Measurements from ENCODE around the gene ZNF677. TPM values are rescaled to one million over a fixed set of nuclear protein-coding genes. Genes with fewer than 3 reads are reported as not detected.
"Not testable (repeated sequence)": the region's sequence is repeated elsewhere in the genome, so short reads cannot be mapped to it uniquely, and the experiment has no call there.

The ZNF677 gene
- total RNA-seq, 1 experiment from 2014 or later = 32.8 TPM

DNA sequence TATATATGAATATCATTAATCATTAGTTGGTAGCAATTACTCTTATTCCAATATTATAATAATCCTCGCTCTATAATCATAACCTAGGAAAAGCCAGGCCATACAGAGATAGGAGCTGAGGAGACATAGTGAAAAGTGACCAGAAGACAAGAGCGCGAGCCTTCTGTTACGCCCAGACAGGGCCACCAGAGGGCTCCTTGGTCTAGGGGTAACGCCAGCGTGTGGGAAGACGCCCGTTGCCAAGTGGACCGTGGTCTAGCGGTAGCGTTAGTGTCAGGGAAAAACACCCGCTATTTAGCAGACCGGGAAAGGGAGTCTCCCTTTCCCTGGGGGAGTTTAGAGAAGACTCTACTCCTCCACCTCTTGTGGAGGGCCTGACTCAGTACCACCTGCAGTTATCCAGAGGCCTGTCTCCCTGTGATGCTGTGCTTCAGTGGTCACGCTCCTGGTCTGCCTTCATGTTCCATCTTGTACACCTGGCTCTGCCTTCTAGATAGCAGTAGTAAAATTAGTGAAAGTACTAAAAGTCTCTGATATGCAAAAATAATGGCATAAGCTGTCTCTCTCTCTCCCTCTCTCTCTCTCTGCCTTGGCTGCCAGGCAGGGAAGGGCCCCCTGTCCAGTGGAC is 3.2 kb upstream of the ZNF677 start, which contains the start of gene VN1R2:
TSS of gene VN1R2 (plus strand) at position 578 of the 628 bp plus-strand sequence. CDS start 84 bp downstream, outside the sequence.
- ATAC-seq; POLR2A ChIA-PET; DNase-seq (ENCODE audit: low read depth, low spot score); H3K27me3 ChIP-seq (ENCODE audit: control insufficient read depth, insufficient read depth, low read length); H3K4me1 ChIP-seq (ENCODE audit: control insufficient read depth, insufficient read depth, low read length); H3K4me3 ChIP-seq (ENCODE audit: low read depth in 2 of 2, low read length in 2 of 2); H3K27ac ChIP-seq (ENCODE audit: low read length); CTCF ChIA-PET; H3K36me3 ChIP-seq (ENCODE audit: control insufficient read depth, insufficient read depth, low read length); in situ Hi-C loops (cut with HindIII; ENCODE audit: low pct_unique_long_range_greater_than_20kb, low sequenced_read_pairs); intact Hi-C loops (cut with micrococcal nuclease; ENCODE audit: unreplicated experiment); BruUV-seq (replicated peaks): not testable (repeated sequence)
- H3K9me3 ChIP-seq (ENCODE audit: control insufficient read depth, insufficient read depth, low read depth, low read length) = peaks cover 23% of the 10 kb centered on the region

- BruUV-seq (replicated peaks) = no TSS peak
- Histone ChIP-seq H3K27ac (ENCODE audit: low read length) (no peak overlapping the region), H3K27me3 (ENCODE audit: control insufficient read depth, insufficient read depth, low read length) (no peaks in the 10 kb centered on the region), H3K36me3 (ENCODE audit: control insufficient read depth, insufficient read depth, low read length) (no peaks in the 10 kb centered on the region), H3K4me1 (ENCODE audit: control insufficient read depth, insufficient read depth, low read length) (no peaks in the 10 kb centered on the region), H3K9me3 (ENCODE audit: control insufficient read depth, insufficient read depth, low read depth, low read length) (peaks cover 56% of the 10 kb centered on the region), H3K4me3 (ENCODE audit: low read depth in 2 of 2, low read length in 2 of 2) (no peak overlapping the region)
- ChIA-PET CTCF (no interaction called here), POLR2A (no interaction called here)
- TF ChIP-seq POLR2AphosphoS5 (IDR thresholded peaks at IDR 0.05; ENCODE audit: low read depth, low read length) = no peak
- no peak for TF ChIP-seq SIN3A (IDR thresholded peaks at IDR 0.05; ENCODE audit: borderline replicate concordance, insufficient read depth, low read depth, low read length)
- no peak for TF ChIP-seq TCF7L2 (IDR thresholded peaks at IDR 0.05; ENCODE audit: low read depth, low read length)
- no peak for TF ChIP-seq REST (IDR thresholded peaks at IDR 0.05; ENCODE audit: insufficient read depth in 1 of 2, low read depth in 2 of 2, low read length in 1 of 2)
- TF ChIP-seq, protein P1, sequence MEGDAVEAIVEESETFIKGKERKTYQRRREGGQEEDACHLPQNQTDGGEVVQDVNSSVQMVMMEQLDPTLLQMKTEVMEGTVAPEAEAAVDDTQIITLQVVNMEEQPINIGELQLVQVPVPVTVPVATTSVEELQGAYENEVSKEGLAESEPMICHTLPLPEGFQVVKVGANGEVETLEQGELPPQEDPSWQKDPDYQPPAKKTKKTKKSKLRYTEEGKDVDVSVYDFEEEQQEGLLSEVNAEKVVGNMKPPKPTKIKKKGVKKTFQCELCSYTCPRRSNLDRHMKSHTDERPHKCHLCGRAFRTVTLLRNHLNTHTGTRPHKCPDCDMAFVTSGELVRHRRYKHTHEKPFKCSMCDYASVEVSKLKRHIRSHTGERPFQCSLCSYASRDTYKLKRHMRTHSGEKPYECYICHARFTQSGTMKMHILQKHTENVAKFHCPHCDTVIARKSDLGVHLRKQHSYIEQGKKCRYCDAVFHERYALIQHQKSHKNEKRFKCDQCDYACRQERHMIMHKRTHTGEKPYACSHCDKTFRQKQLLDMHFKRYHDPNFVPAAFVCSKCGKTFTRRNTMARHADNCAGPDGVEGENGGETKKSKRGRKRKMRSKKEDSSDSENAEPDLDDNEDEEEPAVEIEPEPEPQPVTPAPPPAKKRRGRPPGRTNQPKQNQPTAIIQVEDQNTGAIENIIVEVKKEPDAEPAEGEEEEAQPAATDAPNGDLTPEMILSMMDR (IDR thresholded peaks at IDR 0.05) = no peak
- intact Hi-C loops (cut with micrococcal nuclease; ENCODE audit: unreplicated experiment) = no loop called here
- DNase-seq (ENCODE audit: low read depth, low spot score) = no peak
- in situ Hi-C loops (cut with HindIII; ENCODE audit: low pct_unique_long_range_greater_than_20kb, low sequenced_read_pairs) = no loop called here
- ATAC-seq = no peak
Observed at GRCh38 chr19:53246498-53246897, 8.2 kb downstream of the ZNF677 start.

DNA sequence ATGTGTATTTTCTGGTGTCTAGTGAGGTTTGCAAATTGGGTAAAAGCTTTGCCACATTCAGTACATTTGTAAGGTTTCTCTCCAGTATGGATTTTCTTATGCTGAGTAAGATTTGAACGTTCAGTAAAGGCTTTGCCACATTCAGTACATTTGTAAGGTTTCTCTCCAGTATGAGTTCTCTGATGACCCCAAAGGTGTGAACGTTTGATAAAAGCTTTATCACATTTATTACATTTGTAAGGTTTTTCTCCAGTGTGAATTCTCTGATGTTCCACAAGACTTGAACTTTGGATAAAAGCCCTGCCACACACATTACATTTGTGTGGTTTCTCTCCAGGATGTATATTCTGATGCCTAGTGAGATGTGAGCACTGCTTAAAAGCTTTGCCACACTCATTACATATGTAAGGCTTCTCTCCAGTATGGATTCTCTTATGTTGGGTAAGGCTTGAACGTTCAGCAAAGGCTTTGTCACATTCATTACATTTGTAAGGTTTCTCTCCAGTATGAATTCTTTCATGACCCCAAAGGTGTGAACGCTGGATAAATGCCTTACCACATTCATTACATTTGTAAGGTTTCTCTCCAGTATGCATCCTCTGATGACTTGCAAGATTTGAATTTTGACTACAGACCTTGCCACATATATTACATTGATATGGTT is 17.4 kb downstream of the ZNF677 start:
- DNase-seq (ENCODE audit: low read depth, low spot score) (no peak), ATAC-seq (no peak)
- Histone ChIP-seq H3K4me3 (ENCODE audit: low read depth in 2 of 2, low read length in 2 of 2) (no peak overlapping the region), H3K4me1 (ENCODE audit: control insufficient read depth, insufficient read depth, low read length) (no peaks in the 10 kb centered on the region), H3K27me3 (ENCODE audit: control insufficient read depth, insufficient read depth, low read length) (no peaks in the 10 kb centered on the region), H3K36me3 (ENCODE audit: control insufficient read depth, insufficient read depth, low read length) (no peaks in the 10 kb centered on the region), H3K9me3 (ENCODE audit: control insufficient read depth, insufficient read depth, low read depth, low read length) (peaks cover 66% of the 10 kb centered on the region), H3K27ac (ENCODE audit: low read length) (no peak overlapping the region)
- TF ChIP-seq REST (IDR thresholded peaks at IDR 0.05; ENCODE audit: insufficient read depth in 1 of 2, low read depth in 2 of 2, low read length in 1 of 2) = no peak
- TF ChIP-seq POLR2AphosphoS5 (IDR thresholded peaks at IDR 0.05; ENCODE audit: low read depth, low read length) = no peak
- no peak for TF ChIP-seq SIN3A (IDR thresholded peaks at IDR 0.05; ENCODE audit: borderline replicate concordance, insufficient read depth, low read depth, low read length)
- TF ChIP-seq, protein P1 (IDR thresholded peaks at IDR 0.05) = no peak
- no peak for TF ChIP-seq TCF7L2 (IDR thresholded peaks at IDR 0.05; ENCODE audit: low read depth, low read length)
- intact Hi-C loops (cut with micrococcal nuclease; ENCODE audit: unreplicated experiment) (no loop called here), in situ Hi-C loops (cut with HindIII; ENCODE audit: low pct_unique_long_range_greater_than_20kb, low sequenced_read_pairs) (no loop called here)
- ChIA-PET POLR2A (no interaction called here), CTCF (interaction anchor here (0.6 kb wide), 1 partner anchor 52 kb away, joined by 3 read pairs; no protein-coding TSS in a partner anchor)
- BruUV-seq (replicated peaks) = no TSS peak
